ENCODE data around the gene ADARB2.
"Not testable (repeated sequence)": the region's sequence is repeated elsewhere in the genome, so short reads cannot be mapped to it uniquely, and the experiment has no call there.

ADARB2 gene

DNA sequence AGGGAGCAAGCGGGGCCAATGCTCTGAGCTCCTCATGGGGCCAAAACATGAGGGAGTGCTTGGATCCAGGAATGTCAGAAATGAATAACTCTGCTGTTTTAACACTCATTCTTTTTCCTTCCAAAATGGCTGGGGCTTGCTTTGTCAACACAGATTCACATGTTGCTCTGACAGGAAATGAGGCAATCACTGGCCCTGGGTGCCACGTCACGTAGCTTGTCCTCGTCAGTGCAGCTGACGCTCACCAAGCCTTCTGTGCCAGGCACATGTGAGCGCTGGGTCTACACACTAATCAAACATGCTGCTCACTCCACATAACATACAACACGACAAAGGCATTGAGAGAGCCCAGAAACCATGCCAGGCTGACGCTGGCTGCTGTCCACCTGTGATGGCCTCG, 482.2 kb downstream of the ADARB2 start:
- no peak for DNase-seq (ENCODE audit: low read depth)

DNA sequence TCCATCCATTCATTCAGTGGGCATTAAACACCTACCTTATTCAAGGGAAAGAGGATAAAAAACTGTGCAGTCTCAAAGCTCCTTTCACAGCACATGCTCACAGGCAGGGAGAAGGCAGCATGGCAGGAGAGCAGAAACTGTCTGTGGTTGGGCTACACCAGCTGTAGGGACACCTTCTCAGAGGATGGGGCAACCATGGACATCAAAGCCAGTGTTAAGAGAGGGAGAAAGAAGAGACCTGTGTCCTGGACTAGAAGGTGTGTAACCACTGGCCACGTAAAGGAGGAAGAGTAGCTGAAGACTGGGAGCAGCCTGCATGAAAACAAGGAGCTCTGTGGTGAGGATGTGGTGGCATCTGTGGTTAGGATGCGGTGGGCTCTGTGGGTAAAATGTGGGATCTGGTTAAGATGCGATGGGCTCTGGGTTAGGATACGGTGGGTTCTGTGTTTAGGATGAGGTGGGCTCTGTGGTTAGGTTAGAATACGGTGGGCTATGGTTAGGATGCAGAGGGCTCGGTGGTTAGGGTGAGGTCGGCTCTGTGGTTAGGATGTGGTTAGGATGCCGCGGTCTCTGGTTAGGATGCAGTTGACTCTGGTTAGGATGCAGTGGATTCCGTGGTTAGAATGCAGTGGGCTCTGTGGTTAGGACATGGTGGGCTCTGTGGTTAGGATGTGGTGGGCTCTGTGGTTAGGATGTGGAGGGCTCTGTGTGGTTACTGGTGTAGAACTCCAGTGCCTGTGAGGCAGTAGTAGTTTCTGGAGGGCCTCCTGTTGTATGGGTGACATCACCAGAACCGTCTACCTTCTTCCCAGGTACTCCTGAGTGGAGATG, 483.6 kb downstream of the ADARB2 start:
- DNase-seq (ENCODE audit: low read depth), result no peak

DNA sequence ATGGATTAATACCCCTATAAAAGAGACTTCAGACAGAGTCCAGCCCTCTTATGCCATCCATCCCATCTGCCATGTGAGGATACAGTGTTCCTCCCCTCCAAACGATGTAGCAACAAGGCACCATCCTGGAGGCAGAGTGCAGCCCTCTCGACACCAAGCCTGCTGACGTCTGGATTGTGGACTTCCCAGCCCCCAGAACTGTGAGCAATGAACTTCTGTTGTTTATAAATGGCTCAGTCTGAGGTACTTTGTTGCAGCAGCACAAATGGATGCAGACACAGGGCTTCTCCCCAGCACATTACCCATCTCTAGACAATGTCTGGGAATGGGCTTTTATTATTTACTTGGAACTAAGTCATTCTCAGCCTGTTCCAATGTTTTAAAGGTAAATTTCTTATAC, 485.6 kb downstream of the ADARB2 start:
- no peak for DNase-seq (ENCODE audit: low read depth)

DNA sequence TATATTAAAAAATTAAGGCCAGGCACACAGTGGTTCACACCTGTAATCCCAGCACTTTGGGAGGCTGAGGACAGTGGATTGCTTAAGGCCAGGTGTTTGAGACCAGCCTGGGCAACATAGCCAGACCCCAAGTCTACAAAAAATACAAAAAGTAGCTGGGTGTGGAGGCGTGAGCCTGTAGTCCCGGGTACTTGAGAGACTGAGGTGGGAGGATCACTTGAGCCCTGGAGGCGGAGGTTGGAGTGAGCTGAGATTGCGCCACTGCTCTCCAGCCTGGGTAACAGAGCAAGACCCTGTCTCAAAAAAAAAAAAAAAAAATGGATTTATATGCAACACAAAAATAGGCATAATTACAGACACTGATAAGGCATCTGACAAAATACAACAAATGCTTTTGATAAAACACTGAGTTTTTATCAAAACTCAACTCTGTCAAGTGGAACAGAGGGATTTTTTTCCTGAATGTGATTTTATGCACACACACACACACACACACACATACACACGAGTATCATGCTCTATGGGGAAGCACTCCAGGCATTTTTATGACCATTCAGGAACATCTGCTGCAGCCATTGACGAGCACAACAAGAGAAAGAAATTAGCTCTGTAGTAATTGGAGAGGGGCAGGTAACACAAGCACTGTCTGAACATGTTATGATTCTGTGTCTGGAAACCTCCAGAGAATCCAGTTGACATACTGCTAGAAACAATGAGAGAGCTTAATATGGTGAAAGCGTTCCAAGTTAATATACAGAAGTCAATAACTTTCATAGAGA, 488.0 kb downstream of the ADARB2 start:
- no peak for DNase-seq (ENCODE audit: low read depth)

DNA sequence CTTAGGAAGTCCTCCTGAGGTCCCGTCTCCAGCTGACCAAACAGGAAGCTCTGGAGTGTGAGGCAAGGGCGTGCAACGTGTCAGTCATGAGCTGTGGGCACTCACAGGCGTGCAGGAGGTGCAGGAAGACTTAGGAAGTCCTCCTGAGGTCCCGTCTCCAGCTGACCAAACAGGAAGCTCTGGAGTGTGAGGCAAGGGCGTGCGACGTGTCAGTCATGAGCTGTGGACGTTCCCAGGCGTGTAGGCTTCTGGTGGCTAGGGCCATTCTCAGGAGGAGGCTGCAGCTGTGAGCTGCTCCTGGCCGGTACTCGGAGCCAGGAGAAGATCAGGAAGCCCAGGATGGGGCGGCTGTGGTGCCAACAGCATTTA, 489.1 kb downstream of the ADARB2 start:
- not testable (repeated sequence) for DNase-seq (ENCODE audit: low read depth)

- DNase-seq (ENCODE audit: low read depth), result no peak
Measured at GRCh38 chr10:1247598-1248261, 489.6 kb downstream of the ADARB2 start.

DNA sequence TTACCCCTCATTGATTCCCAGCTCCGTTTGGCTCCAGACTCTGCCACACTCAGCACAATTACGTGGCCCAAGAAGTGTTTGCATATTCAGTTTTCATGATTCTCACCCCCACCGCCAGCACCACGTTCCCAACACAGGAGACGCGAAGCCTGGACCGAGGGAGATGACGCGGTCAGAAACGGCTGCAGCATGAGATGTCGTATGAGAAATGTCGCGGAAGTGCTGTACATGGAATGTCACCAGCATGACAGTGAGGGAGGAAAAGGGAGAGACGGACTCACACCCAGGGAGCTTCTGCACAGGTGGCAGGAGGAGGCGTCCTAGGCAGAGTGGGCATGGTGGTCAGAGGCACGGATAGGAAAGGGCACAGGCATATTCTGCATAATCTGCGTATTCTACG, 492.8 kb downstream of the ADARB2 start:
- no peak for DNase-seq (ENCODE audit: low read depth)

- DNase-seq (ENCODE audit: low read depth), result no peak
Measured at GRCh38 chr10:1243486-1244234, 493.7 kb downstream of the ADARB2 start.

- DNase-seq (ENCODE audit: low read depth), result no peak
Measured at GRCh38 chr10:1242975-1243374, 494.4 kb downstream of the ADARB2 start.

- no peak for DNase-seq (ENCODE audit: low read depth)
Measured at GRCh38 chr10:1241973-1242935, 495.1 kb downstream of the ADARB2 start.

DNA sequence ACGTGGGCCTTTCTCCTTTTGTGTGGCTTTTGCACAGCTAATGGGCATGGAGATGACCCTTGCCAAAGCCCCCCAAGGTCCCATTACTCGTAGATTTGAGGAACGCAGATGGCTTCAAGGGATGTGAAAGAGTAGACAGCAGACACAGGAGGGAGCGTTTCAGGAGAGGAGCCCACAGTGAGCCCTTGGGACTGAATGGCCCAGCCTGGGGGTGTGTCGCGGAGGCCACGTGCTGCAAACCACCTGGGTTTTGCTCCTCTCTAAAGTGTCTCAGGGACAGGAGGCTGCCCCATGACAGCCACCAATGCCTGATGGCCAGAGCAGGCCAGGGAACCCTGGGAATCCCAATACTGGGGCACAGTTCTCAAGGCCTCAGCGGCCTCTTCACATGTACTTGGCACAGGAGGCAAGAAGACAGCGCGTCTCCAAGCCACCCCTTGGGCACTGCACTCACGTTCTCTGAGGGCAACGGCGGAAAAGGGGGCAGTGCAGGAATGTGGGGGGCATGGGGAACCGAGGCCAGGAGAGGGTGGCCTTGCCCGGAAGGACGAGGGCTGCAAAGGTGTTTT, 495.9 kb downstream of the ADARB2 start:
- DNase-seq (ENCODE audit: low read depth), result no peak

- no peak for DNase-seq (ENCODE audit: low read depth)
Measured at GRCh38 chr10:1240341-1240775, 497.0 kb downstream of the ADARB2 start.

DNA sequence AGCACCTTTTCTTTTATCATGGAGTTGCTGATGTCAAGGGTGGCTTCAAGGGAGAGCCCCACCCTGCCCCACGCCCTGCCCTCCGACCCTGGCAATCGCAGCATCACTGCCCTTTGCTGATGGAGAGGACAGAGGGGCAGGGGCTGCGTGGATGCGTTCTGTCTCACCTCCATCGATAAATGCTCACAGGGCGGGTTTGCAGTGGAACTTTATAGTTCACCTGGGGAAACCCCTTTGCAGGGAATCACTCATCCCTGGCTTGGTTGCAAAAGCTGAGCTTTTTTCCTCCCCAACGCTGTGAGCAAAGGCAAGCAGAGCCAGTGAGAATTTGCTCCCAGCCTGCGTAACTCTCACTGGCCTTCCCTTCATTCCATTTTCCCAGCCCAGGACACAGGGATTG, 504.3 kb downstream of the ADARB2 start:
- no peak for DNase-seq (ENCODE audit: low read depth)

GRCh38 chr10:1232164-1232911, 505.0 kb downstream of the ADARB2 start:
- no peak for DNase-seq (ENCODE audit: low read depth)

DNA sequence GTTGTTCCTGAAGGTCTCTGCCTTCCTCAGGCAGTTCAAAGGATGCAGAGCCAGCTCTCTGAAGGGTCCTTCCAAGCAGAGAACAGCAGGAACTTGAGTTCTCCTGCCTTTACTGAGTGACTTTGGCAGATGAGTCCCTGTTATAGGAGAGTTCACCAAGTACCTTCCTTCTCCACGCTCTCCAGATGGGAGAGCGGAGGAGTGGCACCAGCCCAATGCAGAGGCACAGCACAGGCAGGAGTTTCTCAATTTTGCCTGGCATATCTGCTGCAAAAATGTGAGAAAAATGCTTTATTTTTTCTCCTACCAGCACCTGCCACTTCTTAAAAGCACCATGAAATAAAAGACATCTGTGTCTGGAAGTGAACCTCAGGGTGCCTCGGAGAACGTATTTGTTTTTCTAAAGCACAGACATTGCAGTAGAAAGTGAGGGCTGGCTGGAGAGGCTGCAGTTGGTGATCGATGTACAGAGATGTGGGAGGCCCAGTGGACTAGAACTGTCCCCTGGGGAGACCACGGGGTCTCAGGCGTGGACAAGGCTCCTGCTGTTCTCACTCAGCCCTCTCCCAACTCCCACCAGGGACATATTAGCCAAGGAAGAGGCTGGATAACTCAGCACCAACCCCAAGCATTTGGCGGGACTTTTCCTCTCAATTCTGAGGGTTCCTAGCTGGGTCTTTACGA, 506.6 kb downstream of the ADARB2 start:
- DNase-seq (ENCODE audit: low read depth), result no peak

GRCh38 chr10:1230138-1230537, 507.2 kb downstream of the ADARB2 start:
- DNase-seq (ENCODE audit: low read depth), result no peak

GRCh38 chr10:1229574-1229973, 507.8 kb downstream of the ADARB2 start:
- DNase-seq (ENCODE audit: low read depth), result no peak

DNA sequence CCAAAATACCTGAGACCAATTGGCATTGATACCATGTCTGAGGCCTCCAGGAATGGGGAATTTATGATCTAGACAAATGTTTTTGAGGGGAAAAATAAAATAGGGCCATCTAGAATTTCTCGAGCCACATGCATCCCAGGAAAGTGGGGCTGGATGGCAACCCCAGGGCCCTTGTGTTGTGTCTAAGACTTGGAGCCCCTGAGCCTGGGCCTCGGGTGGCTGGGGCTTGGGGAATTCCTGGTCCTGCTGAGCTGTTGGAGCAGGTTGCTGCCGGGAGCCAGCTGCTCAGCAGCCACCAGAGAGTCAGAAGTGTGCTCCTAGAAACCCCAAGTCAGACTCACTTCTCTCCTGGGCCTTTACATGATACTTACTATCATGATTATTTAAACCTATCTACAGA, 508.2 kb downstream of the ADARB2 start:
- no peak for DNase-seq (ENCODE audit: low read depth)

DNA sequence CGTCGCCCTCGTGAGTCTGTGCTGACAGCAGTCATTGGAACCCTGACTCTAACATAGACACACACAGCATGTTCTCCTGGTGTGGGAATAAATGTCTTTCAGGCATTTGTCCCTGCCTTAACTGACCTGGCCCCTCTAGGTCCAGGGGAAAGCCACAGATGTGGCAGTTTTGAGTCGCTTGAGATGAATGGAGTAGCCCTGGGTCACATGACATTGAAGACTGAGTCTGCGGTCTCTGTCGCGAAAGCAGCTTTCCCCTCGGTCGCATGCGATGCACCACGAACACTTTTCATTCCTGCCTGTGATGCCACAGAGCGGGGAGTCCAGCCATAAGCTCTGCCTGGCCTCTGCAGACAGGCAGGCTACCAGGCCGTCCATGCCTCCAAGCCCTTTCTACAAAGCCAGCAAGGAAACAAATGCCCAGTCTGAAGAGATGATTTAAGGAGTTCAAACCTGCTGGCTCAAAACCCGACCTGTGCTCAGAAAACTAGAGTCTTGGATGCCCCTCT, 508.8 kb downstream of the ADARB2 start:
- DNase-seq (ENCODE audit: low read depth), result no peak

All from activated gamma-delta T cell treated with anti-CD3 and anti-CD28 coated beads, Interleukin-2, amount 50 U/mL, for 16 hours (primary cell).